SK-N-SH treated with all-trans-retinoic acid at 6 μM for 48 hours (cell line): Measurements from ENCODE around the gene PHETA2.

ENCODE experiments used
- ESRRG ChIP-seq: fragments of 250-450 bp; sonication (Bioruptor Pico); IDR thresholded peaks from 2 replicates; pipeline ENCODE4 v1.6.1; 2021; ENCODE audit warnings: mild to moderate bottlenecking
- ZFP30 ChIP-seq: fragments of 450-650 bp; formaldehyde crosslinking; IDR thresholded peaks from 2 replicates; pipeline ENCODE4 v1.5.0; 2022; ENCODE audit warnings: mild to moderate bottlenecking, moderate library complexity

DNA sequence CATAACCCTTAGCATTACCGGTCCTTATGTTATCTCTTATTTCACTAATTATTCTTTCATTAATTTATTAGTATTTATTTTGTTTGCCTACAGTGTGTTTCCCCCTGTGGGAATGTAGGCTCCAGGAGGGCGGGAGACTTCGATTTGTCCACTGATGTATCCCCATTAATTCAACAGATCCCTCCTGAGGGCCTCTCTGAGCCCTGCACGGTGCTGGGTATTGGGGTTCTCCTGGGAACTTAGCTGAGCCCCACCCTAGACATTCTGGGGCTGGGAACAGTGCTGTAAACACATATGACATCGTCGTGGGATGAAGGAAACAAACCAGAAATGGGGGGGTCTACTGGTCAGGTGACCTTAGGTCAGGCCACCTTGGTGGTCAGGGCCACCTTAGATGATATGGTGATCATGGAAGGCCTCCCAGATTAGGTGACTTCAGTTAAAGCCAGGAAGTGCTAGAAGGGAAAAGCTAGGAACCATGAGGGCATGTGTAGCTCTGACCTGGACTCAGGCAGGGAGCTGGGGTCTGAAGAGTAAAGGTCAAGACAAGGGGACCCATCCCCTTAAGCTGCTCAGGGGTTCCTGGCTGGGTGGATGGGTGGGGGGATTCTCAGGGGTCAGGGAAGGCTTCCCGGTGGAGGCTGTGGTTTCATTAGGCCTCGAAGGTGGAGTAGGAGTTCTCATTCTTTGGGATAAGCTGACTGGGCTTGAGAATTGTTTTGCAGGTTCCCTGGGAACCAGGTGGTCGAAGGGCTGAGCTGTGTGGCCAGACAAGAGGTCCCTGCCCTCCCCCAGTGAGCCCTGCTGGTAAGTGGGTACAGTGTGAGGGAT, 1.0 kb downstream of the PHETA2 start:
- no peak for TF ChIP-seq ZFP30 (CRISPR knock-in tag)
- TF ChIP-seq ESRRG = no peak
